K562 (cell line): ENCODE measurements around the gene NMT1. TPM values are rescaled to one million over a fixed set of nuclear protein-coding genes. Genes with fewer than 3 reads are reported as not detected.

Source experiments
- ARHGAP35 ChIP-seq: fragments of 450-650 bp; IDR thresholded peaks from 2 replicates; pipeline ENCODE4 v1.6.1; 2018; ENCODE audit not compliant: partially characterized antibody
- ESRRA ChIP-seq: fragments of 450-650 bp; IDR thresholded peaks from 2 replicates; pipeline ENCODE4 v1.6.1; 2014; ENCODE audit warnings: low read depth, mild to moderate bottlenecking, moderate library complexity, borderline replicate concordance
- EWSR1 ChIP-seq: fragments of 450-650 bp; IDR thresholded peaks from 2 replicates; pipeline ENCODE4 v1.6.1; 2018; ENCODE audit warnings: borderline replicate concordance, mild to moderate bottlenecking, low read depth, moderate library complexity; ENCODE audit not compliant: partially characterized antibody
- GABPB1 ChIP-seq: sonication (generic); formaldehyde crosslinking; IDR thresholded peaks from 2 replicates; pipeline ENCODE4 v1.8.0; 2022; ENCODE audit warnings: mild to moderate bottlenecking, missing genetic modification reagents
- HEY1 ChIP-seq: fragments of 250-450 bp; sonication (Bioruptor Pico); IDR thresholded peaks from 2 replicates; pipeline ENCODE4 v1.5.0; 2020; ENCODE audit warnings: mild to moderate bottlenecking, moderate library complexity, borderline replicate concordance
- HSF4 ChIP-seq: fragments of 250-450 bp; sonication (Bioruptor Pico); IDR thresholded peaks from 2 replicates; pipeline ENCODE4 v2.1.2; 2022; ENCODE audit warnings: mild to moderate bottlenecking, moderate library complexity, borderline replicate concordance
- JUND ChIP-seq, 2 experiments: IDR thresholded peaks; 2 replicates in 1 of 2; 3 replicates in 1 of 2; pipeline ENCODE4 v1.6.1; 2011; ENCODE audit warnings: borderline replicate concordance in 2 of 2, low read depth in 2 of 2, low read length in 2 of 2, improper control_type of control experiment in 1 of 2, missing biosample characterization in 1 of 2, missing genetic modification characterization in 1 of 2, missing genetic modification reagents in 1 of 2
- KHSRP ChIP-seq: fragments of 450-650 bp; IDR thresholded peaks from 2 replicates; pipeline ENCODE4 v1.6.1; 2017
- MAFG ChIP-seq: fragments of 450-650 bp; conservative IDR thresholded peaks from 2 replicates; pipeline ENCODE4 v1.6.1; 2016; ENCODE audit warnings: missing genetic modification characterization, missing compliant biosample characterization
- MCM5 ChIP-seq: fragments of 450-650 bp; IDR thresholded peaks from 2 replicates; pipeline ENCODE4 v1.6.1; 2016; ENCODE audit warnings: low read depth
- PYGO2 ChIP-seq: fragments of 450-650 bp; IDR thresholded peaks from 2 replicates; pipeline ENCODE4 v1.6.1; 2016; ENCODE audit warnings: mild to moderate bottlenecking, missing genetic modification characterization, moderate library complexity, missing compliant biosample characterization
- RFX7 ChIP-seq: fragments of 250-450 bp; sonication (Bioruptor Pico); IDR thresholded peaks from 2 replicates; pipeline ENCODE4 v1.5.1; 2021; ENCODE audit warnings: mild to moderate bottlenecking
- RNF2 ChIP-seq: sonication (generic); IDR thresholded peaks from 2 replicates; pipeline ENCODE4 v1.6.1; 2016
- SMAD4 ChIP-seq: fragments of 250-450 bp; sonication (Bioruptor Pico); conservative IDR thresholded peaks from 2 replicates; pipeline ENCODE4 v1.8.0; 2021; ENCODE audit warnings: inconsistent platforms, mild to moderate bottlenecking, moderate library complexity
- SMARCA4 ChIP-seq: fragments of 450-650 bp; IDR thresholded peaks from 2 replicates; pipeline ENCODE4 v1.6.1; 2016
- SMARCB1 ChIP-seq: IDR thresholded peaks from 2 replicates; pipeline ENCODE4 v1.6.1; 2011; ENCODE audit warnings: improper control_type of control experiment, low read depth; ENCODE audit not compliant: insufficient read length
- SMC3 ChIP-seq: conservative IDR thresholded peaks from 2 replicates; pipeline ENCODE4 v1.6.1; 2011; ENCODE audit warnings: low read depth, low read length, improper control_type of control experiment; ENCODE audit not compliant: insufficient read depth
- STAT5B ChIP-seq: fragments of 250-450 bp; sonication (Bioruptor Pico); IDR thresholded peaks from 2 replicates; pipeline ENCODE4 v1.8.0; 2021; ENCODE audit warnings: mild to moderate bottlenecking, inconsistent platforms
- TBP ChIP-seq: optimal IDR thresholded peaks from 2 replicates; pipeline ENCODE3; 2011; ENCODE audit warnings: low read depth, low read length, improper control_type of control experiment
- TEAD2 ChIP-seq: fragments of 450-650 bp; IDR thresholded peaks from 2 replicates; pipeline ENCODE4 v1.6.1; 2016; ENCODE audit warnings: missing genetic modification characterization, control low read depth, missing compliant biosample characterization
- THAP7 ChIP-seq: fragments of 250-450 bp; sonication (Bioruptor Pico); IDR thresholded peaks from 2 replicates; pipeline ENCODE4 v1.5.0; 2021
- ZBTB7A ChIP-seq: IDR thresholded peaks from 2 replicates; pipeline ENCODE4 v1.6.1; 2011; ENCODE audit warnings: low read depth, mild to moderate bottlenecking, low read length, moderate library complexity, borderline replicate concordance; ENCODE audit not compliant: control insufficient read depth
- ZBTB8A ChIP-seq: fragments of 450-650 bp; IDR thresholded peaks from 2 replicates; pipeline ENCODE4 v1.6.1; 2018; ENCODE audit warnings: mild to moderate bottlenecking, moderate library complexity; ENCODE audit not compliant: partially characterized antibody
- ZNF24 ChIP-seq: fragments of 450-650 bp; IDR thresholded peaks from 2 replicates; pipeline ENCODE4 v1.6.1; 2016
- ZNF699 ChIP-seq: fragments of 250-450 bp; sonication (Bioruptor Pico); IDR thresholded peaks from 2 replicates; pipeline ENCODE4 v1.8.0; 2021; ENCODE audit warnings: mild to moderate bottlenecking, moderate library complexity; ENCODE audit not compliant: insufficient replicate concordance
- ZNF76 ChIP-seq: fragments of 250-450 bp; sonication (Bioruptor Pico); IDR thresholded peaks from 2 replicates; pipeline ENCODE4 v1.4.0; 2020; ENCODE audit warnings: mild to moderate bottlenecking, moderate library complexity, borderline replicate concordance
- polyA plus RNA-seq, 8 experiments: library from polyadenylated mRNA; depleted of rRNA in 4 of 8; stranded (reverse) in 5 of 8; unstranded in 3 of 8; fragments of >200 nt; fragmentation: Nextera tagmentation in 2 of 8; fragmentation: Illumina TruSeq in 1 of 8; extraction: Ambion mirVana in 2 of 8; extraction: Trizol in 1 of 8; gene quantifications; 2 replicates each; pipeline versions ENCODE4 v1.2.1 to v1.2.3, GENCODE V29; 2011 to 2014; ENCODE audit warnings: inconsistent platforms in 1 of 8, missing spikeins in 1 of 8
- total RNA-seq, 7 experiments: library from RNA; depleted of rRNA in 6 of 7; stranded (reverse); fragments of >200 nt in 6 of 7; fragmentation: Illumina TruSeq in 2 of 7; extraction: Trizol in 2 of 7; gene quantifications; 2 replicates each; pipeline versions ENCODE4 v1.2.1 to v1.2.3, GENCODE V29; 2011 to 2021; ENCODE audit warnings: low replicate concordance in 1 of 7
- TF ChIP-seq, protein P1 (sequence below), 2 experiments: IDR thresholded peaks; 2 replicates each; pipeline ENCODE4 v1.6.1; 2012; ENCODE audit warnings: improper control_type of control experiment in 2 of 2, low read depth in 2 of 2, low read length in 2 of 2, borderline replicate concordance in 1 of 2

Gene NMT1
- total and polyA plus RNA-seq, 9 of the 15 experiments (the other 6 are each of a cell fraction or from before 2014, with no cell fraction given): 86.7 to 569 (median 213) TPM

- peak; percentile 61 for TF ChIP-seq JUND (IDR thresholded peaks at IDR 0.05; ENCODE audit: borderline replicate concordance, low read depth, low read length)
- peak; percentile 81; the same call in 2 of the 3 replicates for TF ChIP-seq JUND (tag; IDR thresholded peaks at IDR 0.05; ENCODE audit: borderline replicate concordance, low read depth, low read length)
- peak; percentile 47 for TF ChIP-seq TBP
- TF ChIP-seq MAFG (tag): no peak
- no peak for TF ChIP-seq EWSR1
- 0 out of 2 replicates have a peak, but pooled peaks have one; percentile 40 for TF ChIP-seq ZBTB7A
- TF ChIP-seq THAP7: no peak
- no peak for TF ChIP-seq STAT5B (CRISPR knock-in tag)
- peak; percentile 63 for TF ChIP-seq SMC3
- no peak for TF ChIP-seq HSF4 (CRISPR knock-in tag)
- TF ChIP-seq SMAD4 (CRISPR knock-in tag): no peak
- TF ChIP-seq KHSRP: 0 out of 2 replicates have a peak, but pooled peaks have one; percentile 25
- TF ChIP-seq ESRRA: no peak
- 0 out of 2 replicates have a peak, but pooled peaks have one; percentile 44 for TF ChIP-seq GABPB1
- TF ChIP-seq SMARCB1: no peak
- TF ChIP-seq, protein P1, sequence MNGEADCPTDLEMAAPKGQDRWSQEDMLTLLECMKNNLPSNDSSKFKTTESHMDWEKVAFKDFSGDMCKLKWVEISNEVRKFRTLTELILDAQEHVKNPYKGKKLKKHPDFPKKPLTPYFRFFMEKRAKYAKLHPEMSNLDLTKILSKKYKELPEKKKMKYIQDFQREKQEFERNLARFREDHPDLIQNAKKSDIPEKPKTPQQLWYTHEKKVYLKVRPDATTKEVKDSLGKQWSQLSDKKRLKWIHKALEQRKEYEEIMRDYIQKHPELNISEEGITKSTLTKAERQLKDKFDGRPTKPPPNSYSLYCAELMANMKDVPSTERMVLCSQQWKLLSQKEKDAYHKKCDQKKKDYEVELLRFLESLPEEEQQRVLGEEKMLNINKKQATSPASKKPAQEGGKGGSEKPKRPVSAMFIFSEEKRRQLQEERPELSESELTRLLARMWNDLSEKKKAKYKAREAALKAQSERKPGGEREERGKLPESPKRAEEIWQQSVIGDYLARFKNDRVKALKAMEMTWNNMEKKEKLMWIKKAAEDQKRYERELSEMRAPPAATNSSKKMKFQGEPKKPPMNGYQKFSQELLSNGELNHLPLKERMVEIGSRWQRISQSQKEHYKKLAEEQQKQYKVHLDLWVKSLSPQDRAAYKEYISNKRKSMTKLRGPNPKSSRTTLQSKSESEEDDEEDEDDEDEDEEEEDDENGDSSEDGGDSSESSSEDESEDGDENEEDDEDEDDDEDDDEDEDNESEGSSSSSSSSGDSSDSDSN (IDR thresholded peaks at IDR 0.05; ENCODE audit: borderline replicate concordance in 1 of 2, low read depth in 2 of 2, low read length in 2 of 2): 0 out of 4 replicates have a peak, but pooled peaks of 1 of the 2 experiments have one; percentile 3
- no peak for TF ChIP-seq PYGO2 (tag)
- no peak for TF ChIP-seq ARHGAP35
- TF ChIP-seq TEAD2 (tag): no peak
- TF ChIP-seq MCM5: no peak
- no peak for TF ChIP-seq ZBTB8A
- TF ChIP-seq HEY1 (CRISPR knock-in tag): no peak
- TF ChIP-seq RFX7 (CRISPR knock-in tag): no peak
- TF ChIP-seq ZNF24: no peak
- TF ChIP-seq SMARCA4: no peak
- no peak for TF ChIP-seq ZNF699 (CRISPR knock-in tag)
- TF ChIP-seq RNF2: no peak
- TF ChIP-seq ZNF76 (CRISPR knock-in tag): no peak
These were observed 71.7 kb downstream of the NMT1 start (continued) for GRCh38 chr17:45132572-45133463.
